IMR-90 (cell line): ENCODE measurements around the gene SNAPIN. TPM values are rescaled to one million over a fixed set of nuclear protein-coding genes. Genes with fewer than 3 reads are reported as not detected.

Source experiments
- ATAC-seq: fragments of 200-7000 bp; cut with Tn5 transposase; 2 replicates; pipeline ENCODE4 v1.9.1; 2020; ENCODE audit warnings: low read depth, mild to moderate bottlenecking, moderate library complexity
- Bru-seq: library from RNA; stranded (reverse); fragments of 400-500 nt; gene quantifications from one replicate; lab custom pipeline; 2021; lab: Mats Ljungman, UMichigan
- BruChase-seq, 2 experiments: library from RNA; stranded (reverse); fragments of 400-500 nt; gene quantifications; one replicate each; lab custom pipeline; 2021; lab: Mats Ljungman, UMichigan
- BruUV-seq: library from RNA; stranded (reverse); fragments of 400-500 nt; replicated peaks from 2 replicates; lab custom pipeline; 2021; lab: Mats Ljungman, UMichigan
- CTCF ChIA-PET: fragments of 300-600 bp; formaldehyde crosslinking; extraction: SDS; loops from one replicate; lab custom pipeline; 2021; ENCODE audit warnings: antibody characterized with exemption; lab: Yijun Ruan, JAX
- POLR2A ChIA-PET: fragments of 300-600 bp; sonication (Branson Sonifier 250); formaldehyde crosslinking; loops from one replicate; lab custom pipeline; 2022; ENCODE audit warnings: antibody characterized with exemption; ENCODE audit not compliant: unreplicated experiment; lab: Charles Lee
- DNase-seq: peaks from one replicate; pipeline ENCODE4 v3.0.0; 2013
- H2AFZ ChIP-seq: replicated peaks from 2 replicates; pipeline ENCODE3; 2013; ENCODE audit warnings: low read length, mild to moderate bottlenecking; ENCODE audit not compliant: poor library complexity
- H2AK5ac ChIP-seq: 2 replicates; pipeline ENCODE4 v1.6.1; 2013; ENCODE audit warnings: low read depth, low read length, inconsistent platforms
- H2AK9ac ChIP-seq: replicated peaks from 2 replicates; pipeline ENCODE3; 2013; ENCODE audit warnings: mild to moderate bottlenecking, low read depth, low read length, moderate library complexity; ENCODE audit not compliant: poor library complexity
- H2BK120ac ChIP-seq: 2 replicates; pipeline ENCODE4 v1.6.1; 2013; ENCODE audit warnings: low read depth, low read length, inconsistent platforms
- H2BK15ac ChIP-seq: 3 replicates; pipeline ENCODE4 v1.6.1; 2013; ENCODE audit warnings: low read depth, low read length, inconsistent platforms
- H2BK20ac ChIP-seq: 2 replicates; pipeline ENCODE4 v1.6.1; 2013; ENCODE audit warnings: low read depth, mild to moderate bottlenecking, inconsistent platforms, low read length, moderate library complexity
- H2BK5ac ChIP-seq: 2 replicates; pipeline ENCODE4 v1.6.1; 2013; ENCODE audit warnings: mild to moderate bottlenecking, low read depth, low read length, inconsistent platforms; ENCODE audit not compliant: poor library complexity, severe bottlenecking
- H3K14ac ChIP-seq: replicated peaks from 2 replicates; pipeline ENCODE4 v1.6.1; 2013; ENCODE audit warnings: low read depth, low read length, inconsistent platforms
- H3K18ac ChIP-seq: 2 replicates; pipeline ENCODE4 v1.6.1; 2013; ENCODE audit warnings: low read depth, low read length, control low read depth
- H3K23ac ChIP-seq: 2 replicates; pipeline ENCODE4 v1.6.1; 2013; ENCODE audit warnings: low read depth, low read length, inconsistent platforms
- H3K27ac ChIP-seq: 2 replicates; pipeline ENCODE4 v1.5.1; 2013; ENCODE audit warnings: mild to moderate bottlenecking, control low read depth, low read length; ENCODE audit not compliant: insufficient read depth
- H3K27me3 ChIP-seq: 2 replicates; pipeline ENCODE4 v1.6.1; 2013; ENCODE audit warnings: low read length; ENCODE audit not compliant: control insufficient read depth, insufficient read depth
- H3K36me3 ChIP-seq: 2 replicates; pipeline ENCODE4 v1.6.1; 2013; ENCODE audit warnings: low read length, mixed read lengths; ENCODE audit not compliant: control insufficient read depth, insufficient read depth
- H3K4ac ChIP-seq: 2 replicates; pipeline ENCODE4 v1.6.1; 2013; ENCODE audit warnings: low read depth, low read length, inconsistent platforms
- H3K4me1 ChIP-seq: 2 replicates; pipeline ENCODE4 v1.6.1; 2013; ENCODE audit warnings: low read length, mixed read lengths; ENCODE audit not compliant: control insufficient read depth, insufficient read depth
- H3K4me2 ChIP-seq: 2 replicates; pipeline ENCODE4 v1.6.1; 2013; ENCODE audit warnings: low read depth, mild to moderate bottlenecking, control low read depth, low read length, moderate library complexity
- H3K4me3 ChIP-seq: 2 replicates; pipeline ENCODE4 v1.5.1; 2013; ENCODE audit warnings: low read depth, mild to moderate bottlenecking, control low read depth, low read length, moderate library complexity; ENCODE audit not compliant: insufficient read depth
- H3K56ac ChIP-seq: 2 replicates; pipeline ENCODE4 v1.6.1; 2013; ENCODE audit warnings: low read length, inconsistent platforms; ENCODE audit not compliant: insufficient read depth; ENCODE audit errors: extremely low read depth
- H3K79me1 ChIP-seq, 2 experiments: 2 replicates each; pipeline ENCODE4 v1.6.1; 2013; ENCODE audit warnings: low read length in 2 of 2, inconsistent platforms in 1 of 2, low read depth in 1 of 2
- H3K9ac ChIP-seq: 2 replicates; pipeline ENCODE4 v1.6.1; 2013; ENCODE audit warnings: low read depth, low read length, control low read depth
- H3K9me1 ChIP-seq: 2 replicates; pipeline ENCODE4 v1.6.1; 2013; ENCODE audit warnings: low read length, inconsistent platforms; ENCODE audit not compliant: insufficient read depth
- H3K9me3 ChIP-seq: 2 replicates; pipeline ENCODE4 v1.6.1; 2013; ENCODE audit warnings: low read length; ENCODE audit not compliant: control insufficient read depth, insufficient read depth
- H4K20me1 ChIP-seq: 2 replicates; pipeline ENCODE4 v1.6.1; 2013; ENCODE audit warnings: low read length, inconsistent platforms; ENCODE audit not compliant: insufficient read depth
- H4K5ac ChIP-seq: 2 replicates; pipeline ENCODE4 v1.6.1; 2013; ENCODE audit warnings: mild to moderate bottlenecking, low read depth, low read length, control low read depth
- H4K8ac ChIP-seq, 2 experiments: 2 replicates each; pipeline ENCODE4 v1.6.1; 2013; ENCODE audit warnings: low read depth in 2 of 2, low read length in 2 of 2, control low read depth in 1 of 2, inconsistent platforms in 1 of 2
- H4K91ac ChIP-seq: 2 replicates; pipeline ENCODE4 v1.6.1; 2013; ENCODE audit warnings: low read depth, low read length, inconsistent platforms; ENCODE audit not compliant: insufficient read depth
- CTCF ChIP-seq: conservative IDR thresholded peaks from 2 replicates; pipeline ENCODE4 v1.5.1; 2012; ENCODE audit warnings: mild to moderate bottlenecking, low read depth, low read length, improper control_type of control experiment
- ELK1 ChIP-seq: fragments of 150-350 bp; IDR thresholded peaks from 2 replicates; pipeline ENCODE4 v1.6.1; 2016; ENCODE audit warnings: low read depth, mild to moderate bottlenecking, low read length, moderate library complexity, borderline replicate concordance
- MAFK ChIP-seq: IDR thresholded peaks from 2 replicates; pipeline ENCODE4 v1.6.1; 2012; ENCODE audit warnings: low read depth, low read length, improper control_type of control experiment
- MAZ ChIP-seq: IDR thresholded peaks from 2 replicates; pipeline ENCODE4 v1.6.1; 2012; ENCODE audit warnings: low read depth, mild to moderate bottlenecking, low read length, improper control_type of control experiment, moderate library complexity, borderline replicate concordance
- MXI1 ChIP-seq: IDR thresholded peaks from 2 replicates; pipeline ENCODE4 v1.6.1; 2012; ENCODE audit warnings: low read depth, mild to moderate bottlenecking, low read length, moderate library complexity, borderline replicate concordance
- NFE2L2 ChIP-seq: fragments of 150-350 bp; IDR thresholded peaks from 2 replicates; pipeline ENCODE4 v1.6.1; 2016; ENCODE audit warnings: low read depth, mild to moderate bottlenecking, low read length
- POLR2A ChIP-seq: IDR thresholded peaks from 2 replicates; pipeline ENCODE4 v1.6.1; 2012; ENCODE audit warnings: mild to moderate bottlenecking, low read depth, low read length
- RFX5 ChIP-seq: IDR thresholded peaks from 2 replicates; pipeline ENCODE4 v1.8.0; 2012; ENCODE audit warnings: low read depth, mild to moderate bottlenecking, low read length, moderate library complexity
- SMC3 ChIP-seq: fragments of 150-350 bp; IDR thresholded peaks from 2 replicates; pipeline ENCODE4 v1.6.1; 2016; ENCODE audit warnings: low read depth, mild to moderate bottlenecking, antibody characterized with exemption, low read length, moderate library complexity
- USF2 ChIP-seq: fragments of 150-350 bp; IDR thresholded peaks from 2 replicates; pipeline ENCODE4 v1.6.1; 2017; ENCODE audit warnings: mild to moderate bottlenecking, antibody characterized with exemption, low read length, low read depth
- WGBS, 2 experiments: methylation state at CpG; one replicate each; pipeline versions ENCODE4 v1.1.5 to v1.1.7; 2013; ENCODE audit warnings: missing lambda C conversion rate in 2 of 2; ENCODE audit not compliant: insufficient read length in 1 of 2; ENCODE audit errors: extremely low coverage in 2 of 2; 5-methylcytosine and 5-hydroxymethylcytosine counted together
- dilution Hi-C: fragments of 300-500 bp; cut with HindIII; formaldehyde crosslinking; loops from one replicate; pipeline ENCODE4 v1.14.3; 2018; ENCODE audit warnings: low sequenced_read_pairs; ENCODE audit not compliant: unreplicated experiment
- in situ Hi-C: fragments of 300-500 bp; cut with MboI; formaldehyde crosslinking; loops from 3 replicates; pipeline ENCODE4 v1.14.3; 2019; ENCODE audit warnings: low sequenced_read_pairs, inconsistent platforms, mixed read lengths
- intact Hi-C: fragments of 100-400 bp; cut with micrococcal nuclease; formaldehyde crosslinking; loops from 2 replicates; pipeline ENCODE4 v1.10.0; 2022
- long read RNA-seq: library from polyadenylated mRNA; unstranded; transcript quantifications from one replicate; pipeline ENCODE4 v2.0.0, GENCODE V29; 2021; ENCODE audit not compliant: unreplicated experiment
- polyA plus RNA-seq, 3 experiments: library from polyadenylated mRNA; depleted of rRNA; stranded (reverse); fragments of >200 nt; gene quantifications; 2 replicates each; pipeline ENCODE4 v1.2.3, GENCODE V29; 2012; ENCODE audit warnings: low replicate concordance in 1 of 3
- total RNA-seq: library from RNA; depleted of rRNA; stranded (reverse); fragments of >200 nt; gene quantifications from 2 replicates; pipeline ENCODE4 v1.2.3, GENCODE V29; 2012; rRNA removed

Gene SNAPIN
- total RNA-seq (37.2 and 40.9 TPM in 2 replicates), polyA plus RNA-seq (2012; rRNA removed) (37.4 and 39.1 TPM in 2 replicates), Bru-seq, nascent RNA (percentile 62 among the genes with signal in this experiment), BruChase-seq, experiment 1, labeled RNA remaining after a 6-hour chase (percentile 61 among the genes with signal in this experiment), BruChase-seq, experiment 2, labeled RNA remaining after a 2-hour chase (percentile 53 among the genes with signal in this experiment)
- 47.1 and 71.5 TPM in 2 replicates for polyA plus RNA-seq (2012; cell fraction: cytosol; rRNA removed)
- 16.6 and 34.9 TPM in 2 replicates for polyA plus RNA-seq (2012; cell fraction: nucleus; rRNA removed; ENCODE audit: low replicate concordance)
- long read RNA-seq, transcript SNAPIN-201 (4 exons, 1,030 nt): major isoform, 52 of 57 reads
- long read RNA-seq, partial matches to known transcripts: 0 of 57 reads
- long read RNA-seq, other reads (novel, unspliced or antisense): 1 of 57 reads

- H3K18ac ChIP-seq: no peak within 1 kb of the TSS
- H4K91ac ChIP-seq: peak within 1 kb of the TSS; percentile 63; the same call in 1 of the 2 replicates
- peaks cover 25% of the 10 kb centered on the region for H3K36me3 ChIP-seq
- ChIA-PET CTCF (interaction anchor here (0.7 to 1.5 kb wide), 3 partner anchors 25 to 126 kb away, joined by 3 to 4 read pairs (median 3); partner anchors contain the start of gene CHTOP), POLR2A (no interaction called here)
- no peaks in the 10 kb centered on the region for H3K27me3 ChIP-seq
- BruUV-seq: TSS peak; percentile 64
- peak within 1 kb of the TSS; percentile 73 for H2BK120ac ChIP-seq
- DNase-seq (peak; percentile 80), ATAC-seq (peak; percentile 99)
- H2AFZ ChIP-seq: peak within 1 kb of the TSS; percentile 96
- H2AK5ac ChIP-seq: peak within 1 kb of the TSS; percentile 75; the same call in 1 of the 2 replicates
- in situ Hi-C loops: no loop called here
- peak within 1 kb of the TSS; percentile 89 for H2BK5ac ChIP-seq
- peak within 1 kb of the TSS; percentile 83 for H3K4me2 ChIP-seq
- peaks cover 14 to 24% of the 10 kb centered on the region in 2 experiments; a peak in 3 of 4 replicates for H3K79me1 ChIP-seq
- peak within 1 kb of the TSS; percentile 74 for H3K4ac ChIP-seq
- peak within 1 kb of the TSS; percentile 92 for H3K27ac ChIP-seq
- dilution Hi-C loops: no loop called here
- H2BK20ac ChIP-seq: no peak within 1 kb of the TSS
- intact Hi-C loops: loop anchor here (2.0 kb wide), 1 partner anchor 86 kb away; no protein-coding TSS in a partner anchor
- H3K56ac ChIP-seq: peak within 1 kb of the TSS; percentile 56
- WGBS, 2 experiments: 0% methylated on average over 22 of the region's 53 CpGs; no CpG with 5 or more reads in 1 of the 2 experiments
- H2AK9ac ChIP-seq: peak within 1 kb of the TSS; percentile 50
- H4K20me1 ChIP-seq: no peaks in the 10 kb centered on the region
- peak within 1 kb of the TSS; percentile 92 for H4K5ac ChIP-seq
- H3K9me1 ChIP-seq: no peaks in the 10 kb centered on the region; the same call in 1 of the 2 replicates
- peak within 1 kb of the TSS; percentile 79 to 94 for H4K8ac ChIP-seq
- peak within 1 kb of the TSS; percentile 94 for H3K4me3 ChIP-seq
- H3K14ac ChIP-seq: peak within 1 kb of the TSS; percentile 77
- H2BK15ac ChIP-seq: no peak within 1 kb of the TSS
- peaks cover 1% of the 10 kb centered on the region for H3K4me1 ChIP-seq
- H3K23ac ChIP-seq: peak within 1 kb of the TSS; percentile 41
- peak within 1 kb of the TSS; percentile 85 for H3K9ac ChIP-seq
- no peaks in the 10 kb centered on the region for H3K9me3 ChIP-seq
- no peak for TF ChIP-seq SMC3
- TF ChIP-seq RFX5: no peak
- TF ChIP-seq MAZ: peak; percentile 90; the same call in 1 of the 2 replicates
- TF ChIP-seq NFE2L2: no peak
- TF ChIP-seq ELK1: no peak
- TF ChIP-seq MAFK: no peak
- no peak for TF ChIP-seq USF2
- TF ChIP-seq MXI1: peak; percentile 34; the same call in 1 of the 2 replicates
- TF ChIP-seq CTCF: peak; percentile 28; the same call in 1 of the 2 replicates
- peak; percentile 42; the same call in 1 of the 2 replicates for TF ChIP-seq POLR2A
Observed at GRCh38 chr1:153658400-153659174, at the start of gene SNAPIN. Gene SNAPIN (plus strand): TSS chr1:153658703. CDS start chr1:153658744, 41 bp downstream.
